Measurements from ENCODE around the gene IL31RA. TPM values are rescaled to one million over a fixed set of nuclear protein-coding genes. Genes with fewer than 3 reads are reported as not detected.

The IL31RA gene
- total and polyA plus RNA-seq, 4 experiments from 2014 or later, result not detected

GRCh38 chr5:55869847-55870246 is 18.7 kb downstream of the IL31RA start:
- DNase-seq, result no peak
- ChIA-PET CTCF (ENCODE audit: partially characterized antibody) (no interaction called here), POLR2A (ENCODE audit: partially characterized antibody) (no interaction called here)
- Histone ChIP-seq H3K4me3 (ENCODE audit: low read length in 2 of 2) (no peak overlapping the region), H3K9me3 (ENCODE audit: control insufficient read depth in 1 of 2, low read length in 2 of 2) (no peaks in the 10 kb centered on the region), H3K4me1 (ENCODE audit: insufficient read depth, low read length) (no peaks in the 10 kb centered on the region), H3K27ac (ENCODE audit: low read depth, low read length) (no peak overlapping the region), H3K36me3 (ENCODE audit: insufficient read depth, low read length) (no peaks in the 10 kb centered on the region), H3K27me3 (ENCODE audit: insufficient read depth, low read length) (no peaks in the 10 kb centered on the region)
- intact Hi-C loops (cut with micrococcal nuclease), result no loop called here
- no peak overlapping the region for H3K4me3 Mint-ChIP-seq
- no peaks in the 10 kb centered on the region for H3K9me3 Mint-ChIP-seq
- H3K27me3 Mint-ChIP-seq, result no peaks in the 10 kb centered on the region
- no peak overlapping the region for H3K27ac Mint-ChIP-seq
- peaks cover 0 to 1% (median 0%) of the 10 kb centered on the region in 4 donors for H3K4me1 Mint-ChIP-seq
- no peaks in the 10 kb centered on the region for H3K36me3 Mint-ChIP-seq

- no peak overlapping the region for H3K4me3 Mint-ChIP-seq
- no peaks in the 10 kb centered on the region for H3K9me3 ChIP-seq (ENCODE audit: control insufficient read depth in 1 of 2, low read length in 2 of 2)
- no peaks in the 10 kb centered on the region for H3K36me3 Mint-ChIP-seq
- intact Hi-C loops (cut with micrococcal nuclease), result no loop called here
- no peak overlapping the region for H3K27ac ChIP-seq (ENCODE audit: low read depth, low read length)
- H3K4me3 ChIP-seq (ENCODE audit: low read length in 2 of 2), result no peak overlapping the region
- H3K36me3 ChIP-seq (ENCODE audit: insufficient read depth, low read length), result no peaks in the 10 kb centered on the region
- no peak for DNase-seq
- H3K4me1 ChIP-seq (ENCODE audit: insufficient read depth, low read length), result no peaks in the 10 kb centered on the region
- no peak overlapping the region for H3K27ac Mint-ChIP-seq
- ChIA-PET CTCF (ENCODE audit: partially characterized antibody) (no interaction called here), POLR2A (ENCODE audit: partially characterized antibody) (no interaction called here)
- H3K27me3 Mint-ChIP-seq, result no peaks in the 10 kb centered on the region
- H3K27me3 ChIP-seq (ENCODE audit: insufficient read depth, low read length), result no peaks in the 10 kb centered on the region
- peaks cover 0 to 5% (median 0%) of the 10 kb centered on the region in 8 donors for H3K9me3 Mint-ChIP-seq
- H3K4me1 Mint-ChIP-seq, result no peaks in the 10 kb centered on the region
Observed at GRCh38 chr5:55873234-55873633, 22.1 kb downstream of the IL31RA start.

GRCh38 chr5:55877655-55878054 is 26.5 kb downstream of the IL31RA start:
- peaks cover 0 to 5% (median 0%) of the 10 kb centered on the region in 8 donors for H3K9me3 Mint-ChIP-seq
- Histone ChIP-seq H3K4me1 (ENCODE audit: insufficient read depth, low read length) (no peaks in the 10 kb centered on the region), H3K36me3 (ENCODE audit: insufficient read depth, low read length) (no peaks in the 10 kb centered on the region), H3K9me3 (ENCODE audit: control insufficient read depth in 1 of 2, low read length in 2 of 2) (no peaks in the 10 kb centered on the region), H3K27me3 (ENCODE audit: insufficient read depth, low read length) (no peaks in the 10 kb centered on the region), H3K27ac (ENCODE audit: low read depth, low read length) (no peak overlapping the region), H3K4me3 (ENCODE audit: low read length in 2 of 2) (no peak overlapping the region)
- no peaks in the 10 kb centered on the region for H3K36me3 Mint-ChIP-seq
- no peak for DNase-seq
- CTCF ChIA-PET (ENCODE audit: partially characterized antibody), result interaction anchor here (1.2 kb wide), 1 partner anchor 11 kb away, joined by 3 read pairs; no protein-coding TSS in a partner anchor
- no peak overlapping the region for H3K4me3 Mint-ChIP-seq
- intact Hi-C loops (cut with micrococcal nuclease), result no loop called here
- no peak overlapping the region for H3K27ac Mint-ChIP-seq
- POLR2A ChIA-PET (ENCODE audit: partially characterized antibody), result no interaction called here
- no peaks in the 10 kb centered on the region for H3K27me3 Mint-ChIP-seq
- H3K4me1 Mint-ChIP-seq, result no peaks in the 10 kb centered on the region

- no peaks in the 10 kb centered on the region for H3K4me1 ChIP-seq (ENCODE audit: insufficient read depth, low read length)
- Mint-ChIP-seq H3K4me3 (no peak overlapping the region), H3K36me3 (no peaks in the 10 kb centered on the region), H3K27ac (no peak overlapping the region), H3K27me3 (no peaks in the 10 kb centered on the region), H3K9me3 (peaks cover 0 to 5% (median 0%) of the 10 kb centered on the region in 8 donors), H3K4me1 (no peaks in the 10 kb centered on the region)
- H3K27ac ChIP-seq (ENCODE audit: low read depth, low read length), result no peak overlapping the region
- POLR2A ChIA-PET (ENCODE audit: partially characterized antibody), result no interaction called here
- intact Hi-C loops (cut with micrococcal nuclease), result no loop called here
- no peaks in the 10 kb centered on the region for H3K27me3 ChIP-seq (ENCODE audit: insufficient read depth, low read length)
- no peak for DNase-seq
- H3K9me3 ChIP-seq (ENCODE audit: control insufficient read depth in 1 of 2, low read length in 2 of 2), result no peaks in the 10 kb centered on the region
- H3K4me3 ChIP-seq (ENCODE audit: low read length in 2 of 2), result no peak overlapping the region
- CTCF ChIA-PET (ENCODE audit: partially characterized antibody), result interaction anchor here (1.0 to 1.6 kb wide), 2 partner anchors 11 to 12 kb away, joined by 3 to 4 read pairs; no protein-coding TSS in a partner anchor
- no peaks in the 10 kb centered on the region for H3K36me3 ChIP-seq (ENCODE audit: insufficient read depth, low read length)
Observed at GRCh38 chr5:55880453-55880852, 29.3 kb downstream of the IL31RA start.

- Mint-ChIP-seq H3K4me1 (peaks cover 0 to 3% (median 3%) of the 10 kb centered on the region in 4 donors), H3K27ac (no peak overlapping the region), H3K9me3 (no peaks in the 10 kb centered on the region), H3K36me3 (no peaks in the 10 kb centered on the region), H3K4me3 (no peak overlapping the region), H3K27me3 (no peaks in the 10 kb centered on the region)
- Histone ChIP-seq H3K9me3 (ENCODE audit: control insufficient read depth in 1 of 2, low read length in 2 of 2) (no peaks in the 10 kb centered on the region), H3K36me3 (ENCODE audit: insufficient read depth, low read length) (no peaks in the 10 kb centered on the region), H3K27ac (ENCODE audit: low read depth, low read length) (no peak overlapping the region), H3K4me3 (ENCODE audit: low read length in 2 of 2) (no peak overlapping the region), H3K4me1 (ENCODE audit: insufficient read depth, low read length) (no peaks in the 10 kb centered on the region), H3K27me3 (ENCODE audit: insufficient read depth, low read length) (no peaks in the 10 kb centered on the region)
- intact Hi-C loops (cut with micrococcal nuclease), result no loop called here
- no peak for DNase-seq
- POLR2A ChIA-PET (ENCODE audit: partially characterized antibody), result no interaction called here
- CTCF ChIA-PET (ENCODE audit: partially characterized antibody), result no interaction called here
Observed at GRCh38 chr5:55885359-55885758, 34.2 kb downstream of the IL31RA start.

GRCh38 chr5:55888205-55888604 is 37.0 kb downstream of the IL31RA start:
- Histone ChIP-seq H3K4me3 (ENCODE audit: low read length in 2 of 2) (no peak overlapping the region), H3K27ac (ENCODE audit: low read depth, low read length) (no peak overlapping the region), H3K4me1 (ENCODE audit: insufficient read depth, low read length) (no peaks in the 10 kb centered on the region), H3K9me3 (ENCODE audit: control insufficient read depth in 1 of 2, low read length in 2 of 2) (no peaks in the 10 kb centered on the region), H3K27me3 (ENCODE audit: insufficient read depth, low read length) (no peaks in the 10 kb centered on the region), H3K36me3 (ENCODE audit: insufficient read depth, low read length) (no peaks in the 10 kb centered on the region)
- no peaks in the 10 kb centered on the region for H3K27me3 Mint-ChIP-seq
- ChIA-PET CTCF (ENCODE audit: partially characterized antibody) (no interaction called here), POLR2A (ENCODE audit: partially characterized antibody) (no interaction called here)
- H3K9me3 Mint-ChIP-seq, result no peaks in the 10 kb centered on the region
- no peaks in the 10 kb centered on the region for H3K36me3 Mint-ChIP-seq
- no peak for DNase-seq
- intact Hi-C loops (cut with micrococcal nuclease), result no loop called here
- no peak overlapping the region for H3K4me3 Mint-ChIP-seq
- no peak overlapping the region for H3K27ac Mint-ChIP-seq
- H3K4me1 Mint-ChIP-seq, result peaks cover 2 to 5% (median 3%) of the 10 kb centered on the region in 4 donors

- H3K27me3 ChIP-seq (ENCODE audit: insufficient read depth, low read length), result no peaks in the 10 kb centered on the region
- no peak for DNase-seq
- intact Hi-C loops (cut with micrococcal nuclease), result no loop called here
- peaks cover 3 to 9% (median 6%) of the 10 kb centered on the region in 4 donors for H3K4me1 Mint-ChIP-seq
- ChIA-PET CTCF (ENCODE audit: partially characterized antibody) (no interaction called here), POLR2A (ENCODE audit: partially characterized antibody) (no interaction called here)
- peaks cover under 1% of the 10 kb centered on the region in 2 donors for H3K27me3 Mint-ChIP-seq
- H3K9me3 ChIP-seq (ENCODE audit: control insufficient read depth in 1 of 2, low read length in 2 of 2), result no peaks in the 10 kb centered on the region
- no peak overlapping the region for H3K27ac ChIP-seq (ENCODE audit: low read depth, low read length)
- H3K4me3 ChIP-seq (ENCODE audit: low read length in 2 of 2), result no peak overlapping the region
- H3K4me3 Mint-ChIP-seq, result no peak overlapping the region
- H3K27ac Mint-ChIP-seq, result no peak overlapping the region
- no peaks in the 10 kb centered on the region for H3K36me3 ChIP-seq (ENCODE audit: insufficient read depth, low read length)
- H3K9me3 Mint-ChIP-seq, result no peaks in the 10 kb centered on the region
- H3K36me3 Mint-ChIP-seq, result no peaks in the 10 kb centered on the region
- H3K4me1 ChIP-seq (ENCODE audit: insufficient read depth, low read length), result peaks cover 3% of the 10 kb centered on the region
Observed at GRCh38 chr5:55892479-55892878, 41.3 kb downstream of the IL31RA start.

- H3K36me3 Mint-ChIP-seq, result no peaks in the 10 kb centered on the region
- DNase-seq, result no peak
- POLR2A ChIA-PET (ENCODE audit: partially characterized antibody), result no interaction called here
- intact Hi-C loops (cut with micrococcal nuclease), result no loop called here
- H3K4me1 ChIP-seq (ENCODE audit: insufficient read depth, low read length), result peaks cover 9% of the 10 kb centered on the region
- CTCF ChIA-PET (ENCODE audit: partially characterized antibody), result no interaction called here
- H3K4me1 Mint-ChIP-seq, result peaks cover 0 to 14% (median 8%) of the 10 kb centered on the region in 4 donors
- H3K27me3 ChIP-seq (ENCODE audit: insufficient read depth, low read length), result no peaks in the 10 kb centered on the region
- H3K4me3 ChIP-seq (ENCODE audit: low read length in 2 of 2), result no peak overlapping the region
- peaks cover 2% of the 10 kb centered on the region in 2 donors for H3K27me3 Mint-ChIP-seq
- no peak overlapping the region for H3K27ac Mint-ChIP-seq
- H3K4me3 Mint-ChIP-seq, result no peak overlapping the region
- no peaks in the 10 kb centered on the region for H3K9me3 ChIP-seq (ENCODE audit: control insufficient read depth in 1 of 2, low read length in 2 of 2)
- no peak overlapping the region for H3K27ac ChIP-seq (ENCODE audit: low read depth, low read length)
- H3K9me3 Mint-ChIP-seq, result no peaks in the 10 kb centered on the region
- H3K36me3 ChIP-seq (ENCODE audit: insufficient read depth, low read length), result no peaks in the 10 kb centered on the region
Observed at GRCh38 chr5:55894135-55894534, 43.0 kb downstream of the IL31RA start.
